ENCODE measurements around the gene SUCLG1.
A peak's percentile ranks its signal among the peaks of the same experiment; 100 is the strongest.

Gene SUCLG1

DNA sequence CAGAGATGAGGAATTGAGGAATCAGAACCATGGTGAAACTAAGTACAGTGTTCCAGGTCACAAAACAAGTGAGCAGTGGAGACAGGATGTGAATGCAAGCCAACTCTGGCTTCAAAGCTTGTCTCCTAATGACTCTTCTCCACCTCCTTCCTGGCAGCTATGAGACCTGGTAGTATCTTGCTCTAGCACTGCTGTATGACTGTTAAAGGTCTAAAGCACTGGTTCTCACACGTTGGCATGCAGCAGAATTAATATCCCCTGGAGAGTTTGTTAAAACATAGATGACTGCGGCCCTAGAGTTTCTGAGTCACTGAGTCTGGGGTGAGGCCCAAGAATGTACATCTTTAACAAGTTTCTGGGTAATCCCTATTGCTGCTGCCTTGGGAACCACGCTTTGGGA lies 63.3 kb downstream of the SUCLG1 start:
- no peak overlapping the region for H3K4me3 ChIP-seq (ENCODE audit: low read depth, low read length)
- POLR2A ChIA-PET: no interaction called here
- TF ChIP-seq, protein P1, sequence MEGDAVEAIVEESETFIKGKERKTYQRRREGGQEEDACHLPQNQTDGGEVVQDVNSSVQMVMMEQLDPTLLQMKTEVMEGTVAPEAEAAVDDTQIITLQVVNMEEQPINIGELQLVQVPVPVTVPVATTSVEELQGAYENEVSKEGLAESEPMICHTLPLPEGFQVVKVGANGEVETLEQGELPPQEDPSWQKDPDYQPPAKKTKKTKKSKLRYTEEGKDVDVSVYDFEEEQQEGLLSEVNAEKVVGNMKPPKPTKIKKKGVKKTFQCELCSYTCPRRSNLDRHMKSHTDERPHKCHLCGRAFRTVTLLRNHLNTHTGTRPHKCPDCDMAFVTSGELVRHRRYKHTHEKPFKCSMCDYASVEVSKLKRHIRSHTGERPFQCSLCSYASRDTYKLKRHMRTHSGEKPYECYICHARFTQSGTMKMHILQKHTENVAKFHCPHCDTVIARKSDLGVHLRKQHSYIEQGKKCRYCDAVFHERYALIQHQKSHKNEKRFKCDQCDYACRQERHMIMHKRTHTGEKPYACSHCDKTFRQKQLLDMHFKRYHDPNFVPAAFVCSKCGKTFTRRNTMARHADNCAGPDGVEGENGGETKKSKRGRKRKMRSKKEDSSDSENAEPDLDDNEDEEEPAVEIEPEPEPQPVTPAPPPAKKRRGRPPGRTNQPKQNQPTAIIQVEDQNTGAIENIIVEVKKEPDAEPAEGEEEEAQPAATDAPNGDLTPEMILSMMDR (IDR thresholded peaks at IDR 0.05; ENCODE audit: insufficient read depth, low read length, missing control alignments): no peak
- DNase-seq (ENCODE audit: low read depth, low spot score): peak; percentile 81
- CTCF ChIA-PET: no interaction called here

- CTCF ChIA-PET: no interaction called here
- no peak overlapping the region for H3K4me3 ChIP-seq (ENCODE audit: low read depth, low read length)
- POLR2A ChIA-PET: no interaction called here
- no peak for DNase-seq (ENCODE audit: low read depth, low spot score)
- TF ChIP-seq, protein P1 (IDR thresholded peaks at IDR 0.05; ENCODE audit: insufficient read depth, low read length, missing control alignments): no peak
Measured at GRCh38 chr2:84394628-84395027, 64.5 kb downstream of the SUCLG1 start.

DNA sequence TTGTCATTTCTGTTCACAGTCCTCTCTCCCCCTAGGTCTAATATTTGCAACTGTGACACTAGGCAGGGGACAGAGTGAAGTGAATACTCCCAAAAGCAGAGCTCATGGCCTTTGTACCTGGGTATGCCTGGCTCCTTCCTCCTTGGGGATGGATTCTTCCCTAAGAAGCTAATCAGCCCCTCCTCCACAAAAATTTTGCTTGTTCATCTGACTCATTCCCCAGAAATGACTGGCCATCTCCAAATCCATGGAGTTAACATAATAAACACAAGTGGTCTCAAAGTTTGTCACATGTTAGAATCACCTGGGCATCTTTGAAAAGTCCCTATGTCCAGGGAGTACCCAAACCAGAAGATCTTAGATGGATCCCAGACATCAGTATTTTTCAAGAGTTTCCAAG lies 65.3 kb downstream of the SUCLG1 start:
- ChIA-PET CTCF (no interaction called here), POLR2A (no interaction called here)
- no peak for DNase-seq (ENCODE audit: low read depth, low spot score)
- TF ChIP-seq, protein P1 (IDR thresholded peaks at IDR 0.05; ENCODE audit: insufficient read depth, low read length, missing control alignments): no peak
- H3K4me3 ChIP-seq (ENCODE audit: low read depth, low read length): no peak overlapping the region

GRCh38 chr2:84389794-84390193 lies 69.3 kb downstream of the SUCLG1 start:
- no peak overlapping the region for H3K4me3 ChIP-seq (ENCODE audit: low read depth, low read length)
- ChIA-PET CTCF (interaction anchor here (1.2 kb wide), 1 partner anchor 34 kb away, joined by 3 read pairs; no protein-coding TSS in a partner anchor), POLR2A (no interaction called here)
- TF ChIP-seq, protein P1 (IDR thresholded peaks at IDR 0.05; ENCODE audit: insufficient read depth, low read length, missing control alignments): no peak
- DNase-seq (ENCODE audit: low read depth, low spot score): no peak

DNA sequence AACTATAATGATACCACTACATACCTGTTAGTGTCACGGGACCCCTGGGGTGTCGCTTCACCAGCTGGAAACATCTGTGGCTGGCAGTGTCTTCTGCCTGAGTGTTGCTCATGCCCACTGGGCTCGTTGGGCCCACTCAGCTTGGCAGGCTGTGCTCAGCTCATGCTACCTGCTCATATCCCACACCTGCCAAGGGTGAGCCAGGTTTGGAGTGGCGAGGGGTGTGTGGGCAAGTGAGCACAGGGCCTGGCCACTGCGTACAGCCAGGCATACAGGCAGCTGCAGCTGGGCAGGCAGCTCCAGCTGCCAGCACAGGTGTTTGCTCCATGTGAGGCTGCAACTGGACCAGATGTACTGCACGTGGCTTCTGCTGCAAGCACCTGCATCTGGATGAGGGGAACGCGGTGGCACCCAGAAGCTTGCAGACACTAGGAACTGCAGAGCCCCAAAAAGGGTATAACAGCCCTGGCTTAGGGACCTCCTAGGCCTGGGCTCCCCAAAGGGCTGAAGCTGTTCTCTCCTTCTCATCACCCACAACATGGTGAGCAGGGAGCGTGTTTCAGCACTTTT lies 70.1 kb downstream of the SUCLG1 start:
- no peak for DNase-seq (ENCODE audit: low read depth, low spot score)
- TF ChIP-seq, protein P1 (IDR thresholded peaks at IDR 0.05; ENCODE audit: insufficient read depth, low read length, missing control alignments): no peak
- CTCF ChIA-PET: interaction anchor here (1.2 kb wide), 1 partner anchor 35 kb away, joined by 3 read pairs; no protein-coding TSS in a partner anchor
- POLR2A ChIA-PET: no interaction called here
- H3K4me3 ChIP-seq (ENCODE audit: low read depth, low read length): no peak overlapping the region

- TF ChIP-seq, protein P1 (IDR thresholded peaks at IDR 0.05; ENCODE audit: insufficient read depth, low read length, missing control alignments): no peak
- ChIA-PET CTCF (no interaction called here), POLR2A (no interaction called here)
- peak; percentile 14 for DNase-seq (ENCODE audit: low read depth, low spot score)
- no peak overlapping the region for H3K4me3 ChIP-seq (ENCODE audit: low read depth, low read length)
Measured at GRCh38 chr2:84388133-84388532, 70.9 kb downstream of the SUCLG1 start.

All from AG04449 (cell line).